NCI-H2196 treated with DMSO at 0.1 percent for 48 hours (cell line): ENCODE results near the gene ACOT11.
"Not testable (repeated sequence)": the region's sequence is repeated elsewhere in the genome, so short reads cannot be mapped to it uniquely, and the experiment has no call there.

ENCODE experiments used
- DNase-seq: peaks from one replicate; lab custom pipeline; 2025; ENCODE audit not compliant: unreplicated experiment; lab: John Stamatoyannopoulos, UW

ACOT11 gene

GRCh38 chr1:54607821-54608565 lies 60.0 kb downstream of the ACOT11 start:
- no peak for DNase-seq

GRCh38 chr1:54608566-54609230 lies 60.7 kb downstream of the ACOT11 start:
- no peak for DNase-seq

GRCh38 chr1:54609301-54609921 lies 61.4 kb downstream of the ACOT11 start:
- no peak for DNase-seq

GRCh38 chr1:54610048-54610447 lies 62.0 kb downstream of the ACOT11 start:
- no peak for DNase-seq

GRCh38 chr1:54610601-54611580 lies 62.9 kb downstream of the ACOT11 start:
- no peak for DNase-seq

- no peak for DNase-seq
These were observed 63.6 kb downstream of the ACOT11 start for GRCh38 chr1:54611621-54612020.

GRCh38 chr1:54614024-54614423 lies 66.0 kb downstream of the ACOT11 start:
- DNase-seq = no peak

GRCh38 chr1:54614563-54614962 lies 66.5 kb downstream of the ACOT11 start:
- no peak for DNase-seq

GRCh38 chr1:54615531-54616279 lies 67.7 kb downstream of the ACOT11 start:
- DNase-seq = no peak

- DNase-seq = no peak
These were observed 71.7 kb downstream of the ACOT11 start for GRCh38 chr1:54619749-54620148.

GRCh38 chr1:54623216-54624007 lies 75.4 kb downstream of the ACOT11 start, which contains the start of gene FAM151A:
Gene FAM151A, minus strand, starts transcription at chr1:54623525. Its CDS starts 130 bp downstream, at chr1:54623395.
- DNase-seq = no peak

- DNase-seq = no peak
These were observed 76.7 kb downstream of the ACOT11 start for GRCh38 chr1:54624466-54625464.

GRCh38 chr1:54627196-54627595 lies 79.2 kb downstream of the ACOT11 start:
- no peak for DNase-seq

- not testable (repeated sequence) for DNase-seq
These were observed 87.8 kb downstream of the ACOT11 start for GRCh38 chr1:54635804-54636203.

GRCh38 chr1:54636461-54637446 lies 88.7 kb downstream of the ACOT11 start:
- DNase-seq = not testable (repeated sequence)

- no peak for DNase-seq
These were observed 92.3 kb downstream of the ACOT11 start for GRCh38 chr1:54640361-54640760.
